SK-N-SH (cell line): ENCODE data around the gene ZPBP2.

Experiments used
- EP300 ChIP-seq, 2 experiments: IDR thresholded peaks; 2 replicates each; pipeline versions ENCODE4 v1.4.0 to v1.6.1; 2012; ENCODE audit warnings: borderline replicate concordance in 1 of 2, low read depth in 1 of 2, low read length in 1 of 2
- POLR2AphosphoS5 ChIP-seq: IDR thresholded peaks from 2 replicates; pipeline ENCODE4 v1.6.1; 2012; ENCODE audit warnings: low read depth, low read length
- RCOR1 ChIP-seq: fragments of 150-350 bp; IDR thresholded peaks from 2 replicates; pipeline ENCODE4 v1.6.1; 2017; ENCODE audit warnings: antibody characterized with exemption, low read length
- TAF1 ChIP-seq: IDR thresholded peaks from 2 replicates; pipeline ENCODE4 v1.6.1; 2012; ENCODE audit warnings: low read depth, mild to moderate bottlenecking, low read length, moderate library complexity, borderline replicate concordance
- TF ChIP-seq, protein P1 (sequence below): fragments of 200-600 bp; sonication (generic); IDR thresholded peaks from 2 replicates; pipeline ENCODE4 v1.6.1; 2017; ENCODE audit warnings: antibody characterized with exemption, mild to moderate bottlenecking, moderate library complexity
- TF ChIP-seq, protein P2 (sequence below): IDR thresholded peaks from 2 replicates; pipeline ENCODE4 v1.6.1; 2012; ENCODE audit warnings: mild to moderate bottlenecking, low read depth, low read length, moderate library complexity
- TF ChIP-seq, protein P3 (sequence below): IDR thresholded peaks from 2 replicates; pipeline ENCODE4; 2012

DNA sequence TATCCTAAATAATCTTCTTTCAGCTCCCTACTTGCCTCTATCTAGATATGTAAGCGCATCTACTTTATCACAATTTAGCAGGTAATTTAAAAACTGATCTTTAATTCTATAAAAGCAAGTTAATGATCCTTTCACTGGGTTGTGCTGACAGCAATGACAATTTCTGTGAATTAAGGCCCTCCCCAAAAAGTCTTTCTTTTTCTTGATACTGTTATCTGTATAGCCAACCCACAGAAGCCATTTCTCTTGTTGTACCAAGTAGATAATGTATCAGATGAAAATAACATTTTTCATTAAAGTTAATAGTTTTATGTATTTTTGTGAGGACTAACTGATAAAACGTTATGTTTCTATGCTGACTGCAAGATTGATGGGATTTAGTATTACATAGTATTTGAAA, 3.8 kb downstream of the ZPBP2 start:
- TF ChIP-seq, protein P1, sequence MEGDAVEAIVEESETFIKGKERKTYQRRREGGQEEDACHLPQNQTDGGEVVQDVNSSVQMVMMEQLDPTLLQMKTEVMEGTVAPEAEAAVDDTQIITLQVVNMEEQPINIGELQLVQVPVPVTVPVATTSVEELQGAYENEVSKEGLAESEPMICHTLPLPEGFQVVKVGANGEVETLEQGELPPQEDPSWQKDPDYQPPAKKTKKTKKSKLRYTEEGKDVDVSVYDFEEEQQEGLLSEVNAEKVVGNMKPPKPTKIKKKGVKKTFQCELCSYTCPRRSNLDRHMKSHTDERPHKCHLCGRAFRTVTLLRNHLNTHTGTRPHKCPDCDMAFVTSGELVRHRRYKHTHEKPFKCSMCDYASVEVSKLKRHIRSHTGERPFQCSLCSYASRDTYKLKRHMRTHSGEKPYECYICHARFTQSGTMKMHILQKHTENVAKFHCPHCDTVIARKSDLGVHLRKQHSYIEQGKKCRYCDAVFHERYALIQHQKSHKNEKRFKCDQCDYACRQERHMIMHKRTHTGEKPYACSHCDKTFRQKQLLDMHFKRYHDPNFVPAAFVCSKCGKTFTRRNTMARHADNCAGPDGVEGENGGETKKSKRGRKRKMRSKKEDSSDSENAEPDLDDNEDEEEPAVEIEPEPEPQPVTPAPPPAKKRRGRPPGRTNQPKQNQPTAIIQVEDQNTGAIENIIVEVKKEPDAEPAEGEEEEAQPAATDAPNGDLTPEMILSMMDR = no peak
- TF ChIP-seq RCOR1 (no peak), TAF1 (no peak), POLR2AphosphoS5 (no peak), EP300 (IDR thresholded peaks at IDR 0.05; ENCODE audit: borderline replicate concordance in 1 of 2, low read depth in 1 of 2, low read length in 1 of 2) (no peak)
- TF ChIP-seq, protein P2, sequence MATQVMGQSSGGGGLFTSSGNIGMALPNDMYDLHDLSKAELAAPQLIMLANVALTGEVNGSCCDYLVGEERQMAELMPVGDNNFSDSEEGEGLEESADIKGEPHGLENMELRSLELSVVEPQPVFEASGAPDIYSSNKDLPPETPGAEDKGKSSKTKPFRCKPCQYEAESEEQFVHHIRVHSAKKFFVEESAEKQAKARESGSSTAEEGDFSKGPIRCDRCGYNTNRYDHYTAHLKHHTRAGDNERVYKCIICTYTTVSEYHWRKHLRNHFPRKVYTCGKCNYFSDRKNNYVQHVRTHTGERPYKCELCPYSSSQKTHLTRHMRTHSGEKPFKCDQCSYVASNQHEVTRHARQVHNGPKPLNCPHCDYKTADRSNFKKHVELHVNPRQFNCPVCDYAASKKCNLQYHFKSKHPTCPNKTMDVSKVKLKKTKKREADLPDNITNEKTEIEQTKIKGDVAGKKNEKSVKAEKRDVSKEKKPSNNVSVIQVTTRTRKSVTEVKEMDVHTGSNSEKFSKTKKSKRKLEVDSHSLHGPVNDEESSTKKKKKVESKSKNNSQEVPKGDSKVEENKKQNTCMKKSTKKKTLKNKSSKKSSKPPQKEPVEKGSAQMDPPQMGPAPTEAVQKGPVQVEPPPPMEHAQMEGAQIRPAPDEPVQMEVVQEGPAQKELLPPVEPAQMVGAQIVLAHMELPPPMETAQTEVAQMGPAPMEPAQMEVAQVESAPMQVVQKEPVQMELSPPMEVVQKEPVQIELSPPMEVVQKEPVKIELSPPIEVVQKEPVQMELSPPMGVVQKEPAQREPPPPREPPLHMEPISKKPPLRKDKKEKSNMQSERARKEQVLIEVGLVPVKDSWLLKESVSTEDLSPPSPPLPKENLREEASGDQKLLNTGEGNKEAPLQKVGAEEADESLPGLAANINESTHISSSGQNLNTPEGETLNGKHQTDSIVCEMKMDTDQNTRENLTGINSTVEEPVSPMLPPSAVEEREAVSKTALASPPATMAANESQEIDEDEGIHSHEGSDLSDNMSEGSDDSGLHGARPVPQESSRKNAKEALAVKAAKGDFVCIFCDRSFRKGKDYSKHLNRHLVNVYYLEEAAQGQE = no peak
- TF ChIP-seq, protein P3, sequence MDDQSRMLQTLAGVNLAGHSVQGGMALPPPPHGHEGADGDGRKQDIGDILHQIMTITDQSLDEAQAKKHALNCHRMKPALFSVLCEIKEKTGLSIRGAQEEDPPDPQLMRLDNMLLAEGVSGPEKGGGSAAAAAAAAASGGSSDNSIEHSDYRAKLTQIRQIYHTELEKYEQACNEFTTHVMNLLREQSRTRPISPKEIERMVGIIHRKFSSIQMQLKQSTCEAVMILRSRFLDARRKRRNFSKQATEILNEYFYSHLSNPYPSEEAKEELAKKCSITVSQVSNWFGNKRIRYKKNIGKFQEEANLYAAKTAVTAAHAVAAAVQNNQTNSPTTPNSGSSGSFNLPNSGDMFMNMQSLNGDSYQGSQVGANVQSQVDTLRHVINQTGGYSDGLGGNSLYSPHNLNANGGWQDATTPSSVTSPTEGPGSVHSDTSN = no peak
